ENCODE results near the gene TNS3. TPM values are rescaled to one million over a fixed set of nuclear protein-coding genes. Genes with fewer than 3 reads are reported as not detected.

TNS3 gene
- total RNA-seq, 1 experiment from 2014 or later = 533 TPM

DNA sequence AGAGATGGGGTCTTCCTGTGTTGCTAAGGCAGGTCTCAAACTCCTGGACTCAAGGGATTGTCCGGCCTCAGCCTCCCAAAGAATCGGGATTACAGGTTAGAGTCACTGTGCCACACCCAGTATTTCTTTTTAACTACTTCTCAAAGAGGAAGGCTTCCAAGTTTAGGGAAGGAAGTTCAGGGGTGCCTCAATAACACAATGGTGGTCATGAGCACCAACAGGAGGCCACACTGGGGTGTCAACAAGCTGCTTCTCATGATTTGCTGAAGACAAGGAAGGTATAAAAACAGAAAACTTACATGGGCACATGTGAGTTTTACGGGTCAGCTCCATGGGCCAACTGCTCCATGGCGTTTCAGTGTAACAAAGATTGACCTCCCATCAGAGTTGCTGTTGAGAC is 160.5 kb downstream of the TNS3 start:
- BruUV-seq (replicated peaks) = no TSS peak
- no peak for DNase-seq (ENCODE audit: low read depth, low spot score)
- CTCF ChIA-PET = interaction anchor here (0.6 kb wide), 1 partner anchor 790 kb away, joined by 3 read pairs; no protein-coding TSS in a partner anchor
- Histone ChIP-seq H3K27ac (ENCODE audit: low read length) (no peak overlapping the region), H3K9me3 (ENCODE audit: control insufficient read depth, insufficient read depth, low read depth, low read length) (no peaks in the 10 kb centered on the region), H3K4me1 (ENCODE audit: control insufficient read depth, insufficient read depth, low read length) (peaks cover 15% of the 10 kb centered on the region), H3K36me3 (ENCODE audit: control insufficient read depth, insufficient read depth, low read length) (peaks cover 82% of the 10 kb centered on the region), H3K4me3 (ENCODE audit: low read depth in 2 of 2, low read length in 2 of 2) (no peak overlapping the region), H3K27me3 (ENCODE audit: control insufficient read depth, insufficient read depth, low read length) (no peaks in the 10 kb centered on the region)
- intact Hi-C loops (cut with micrococcal nuclease; ENCODE audit: unreplicated experiment) = no loop called here
- TF ChIP-seq POLR2AphosphoS5 (IDR thresholded peaks at IDR 0.05; ENCODE audit: low read depth, low read length) (no peak), TCF7L2 (IDR thresholded peaks at IDR 0.05; ENCODE audit: low read depth, low read length) (no peak), SIN3A (IDR thresholded peaks at IDR 0.05; ENCODE audit: borderline replicate concordance, insufficient read depth, low read depth, low read length) (no peak)
- TF ChIP-seq, protein P1, sequence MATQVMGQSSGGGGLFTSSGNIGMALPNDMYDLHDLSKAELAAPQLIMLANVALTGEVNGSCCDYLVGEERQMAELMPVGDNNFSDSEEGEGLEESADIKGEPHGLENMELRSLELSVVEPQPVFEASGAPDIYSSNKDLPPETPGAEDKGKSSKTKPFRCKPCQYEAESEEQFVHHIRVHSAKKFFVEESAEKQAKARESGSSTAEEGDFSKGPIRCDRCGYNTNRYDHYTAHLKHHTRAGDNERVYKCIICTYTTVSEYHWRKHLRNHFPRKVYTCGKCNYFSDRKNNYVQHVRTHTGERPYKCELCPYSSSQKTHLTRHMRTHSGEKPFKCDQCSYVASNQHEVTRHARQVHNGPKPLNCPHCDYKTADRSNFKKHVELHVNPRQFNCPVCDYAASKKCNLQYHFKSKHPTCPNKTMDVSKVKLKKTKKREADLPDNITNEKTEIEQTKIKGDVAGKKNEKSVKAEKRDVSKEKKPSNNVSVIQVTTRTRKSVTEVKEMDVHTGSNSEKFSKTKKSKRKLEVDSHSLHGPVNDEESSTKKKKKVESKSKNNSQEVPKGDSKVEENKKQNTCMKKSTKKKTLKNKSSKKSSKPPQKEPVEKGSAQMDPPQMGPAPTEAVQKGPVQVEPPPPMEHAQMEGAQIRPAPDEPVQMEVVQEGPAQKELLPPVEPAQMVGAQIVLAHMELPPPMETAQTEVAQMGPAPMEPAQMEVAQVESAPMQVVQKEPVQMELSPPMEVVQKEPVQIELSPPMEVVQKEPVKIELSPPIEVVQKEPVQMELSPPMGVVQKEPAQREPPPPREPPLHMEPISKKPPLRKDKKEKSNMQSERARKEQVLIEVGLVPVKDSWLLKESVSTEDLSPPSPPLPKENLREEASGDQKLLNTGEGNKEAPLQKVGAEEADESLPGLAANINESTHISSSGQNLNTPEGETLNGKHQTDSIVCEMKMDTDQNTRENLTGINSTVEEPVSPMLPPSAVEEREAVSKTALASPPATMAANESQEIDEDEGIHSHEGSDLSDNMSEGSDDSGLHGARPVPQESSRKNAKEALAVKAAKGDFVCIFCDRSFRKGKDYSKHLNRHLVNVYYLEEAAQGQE (IDR thresholded peaks at IDR 0.05; ENCODE audit: insufficient read depth in 1 of 2, low read depth in 2 of 2, low read length in 1 of 2) = no peak
- TF ChIP-seq, protein P2, sequence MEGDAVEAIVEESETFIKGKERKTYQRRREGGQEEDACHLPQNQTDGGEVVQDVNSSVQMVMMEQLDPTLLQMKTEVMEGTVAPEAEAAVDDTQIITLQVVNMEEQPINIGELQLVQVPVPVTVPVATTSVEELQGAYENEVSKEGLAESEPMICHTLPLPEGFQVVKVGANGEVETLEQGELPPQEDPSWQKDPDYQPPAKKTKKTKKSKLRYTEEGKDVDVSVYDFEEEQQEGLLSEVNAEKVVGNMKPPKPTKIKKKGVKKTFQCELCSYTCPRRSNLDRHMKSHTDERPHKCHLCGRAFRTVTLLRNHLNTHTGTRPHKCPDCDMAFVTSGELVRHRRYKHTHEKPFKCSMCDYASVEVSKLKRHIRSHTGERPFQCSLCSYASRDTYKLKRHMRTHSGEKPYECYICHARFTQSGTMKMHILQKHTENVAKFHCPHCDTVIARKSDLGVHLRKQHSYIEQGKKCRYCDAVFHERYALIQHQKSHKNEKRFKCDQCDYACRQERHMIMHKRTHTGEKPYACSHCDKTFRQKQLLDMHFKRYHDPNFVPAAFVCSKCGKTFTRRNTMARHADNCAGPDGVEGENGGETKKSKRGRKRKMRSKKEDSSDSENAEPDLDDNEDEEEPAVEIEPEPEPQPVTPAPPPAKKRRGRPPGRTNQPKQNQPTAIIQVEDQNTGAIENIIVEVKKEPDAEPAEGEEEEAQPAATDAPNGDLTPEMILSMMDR (IDR thresholded peaks at IDR 0.05) = no peak
- POLR2A ChIA-PET = no interaction called here
- in situ Hi-C loops (cut with HindIII; ENCODE audit: low pct_unique_long_range_greater_than_20kb, low sequenced_read_pairs) = no loop called here
- no peak for ATAC-seq

DNA sequence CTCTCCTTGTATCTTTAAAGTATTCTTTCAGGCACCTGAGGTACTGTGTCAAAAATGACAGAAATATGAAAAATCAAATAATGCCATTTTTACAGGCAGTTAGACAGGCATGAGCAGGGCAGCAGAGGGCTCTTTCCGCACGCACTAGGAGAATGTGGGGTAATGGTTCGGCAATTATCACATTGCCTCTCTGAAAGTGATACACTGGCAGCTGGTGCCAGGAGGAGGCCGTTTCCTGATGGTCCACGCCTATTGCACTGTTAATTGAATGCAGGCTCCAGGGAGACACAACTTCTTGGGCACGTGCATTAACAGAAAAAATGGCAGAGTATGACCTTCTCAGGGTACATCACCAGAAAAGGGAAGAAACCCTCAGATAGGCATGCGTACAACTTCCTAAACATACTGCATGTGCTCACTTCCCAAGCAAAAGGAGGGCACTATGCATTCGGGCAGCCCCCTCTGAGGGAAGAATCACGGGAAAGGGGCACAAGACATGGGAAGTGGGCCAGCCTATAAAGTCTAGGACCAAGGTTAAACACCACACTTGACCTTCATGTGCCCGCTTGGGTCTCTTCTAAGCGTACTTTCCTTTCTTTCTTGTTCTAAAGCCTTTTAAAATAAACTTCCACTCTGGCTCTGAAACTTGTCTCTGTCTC is 161.7 kb downstream of the TNS3 start:
- TF ChIP-seq SIN3A (IDR thresholded peaks at IDR 0.05; ENCODE audit: borderline replicate concordance, insufficient read depth, low read depth, low read length) (no peak), POLR2AphosphoS5 (IDR thresholded peaks at IDR 0.05; ENCODE audit: low read depth, low read length) (no peak), TCF7L2 (IDR thresholded peaks at IDR 0.05; ENCODE audit: low read depth, low read length) (no peak)
- TF ChIP-seq, protein P1 (IDR thresholded peaks at IDR 0.05; ENCODE audit: insufficient read depth in 1 of 2, low read depth in 2 of 2, low read length in 1 of 2) = no peak
- TF ChIP-seq, protein P2 (IDR thresholded peaks at IDR 0.05) = no peak
- peaks cover 15% of the 10 kb centered on the region for H3K4me1 ChIP-seq (ENCODE audit: control insufficient read depth, insufficient read depth, low read length)
- DNase-seq (ENCODE audit: low read depth, low spot score) (no peak), ATAC-seq (no peak)
- peaks cover 78% of the 10 kb centered on the region for H3K36me3 ChIP-seq (ENCODE audit: control insufficient read depth, insufficient read depth, low read length)
- H3K27me3 ChIP-seq (ENCODE audit: control insufficient read depth, insufficient read depth, low read length) = no peaks in the 10 kb centered on the region
- H3K9me3 ChIP-seq (ENCODE audit: control insufficient read depth, insufficient read depth, low read depth, low read length) = no peaks in the 10 kb centered on the region
- ChIA-PET CTCF (no interaction called here), POLR2A (no interaction called here)
- intact Hi-C loops (cut with micrococcal nuclease; ENCODE audit: unreplicated experiment) (no loop called here), in situ Hi-C loops (cut with HindIII; ENCODE audit: low pct_unique_long_range_greater_than_20kb, low sequenced_read_pairs) (no loop called here)
- H3K4me3 ChIP-seq (ENCODE audit: low read depth in 2 of 2, low read length in 2 of 2) = no peak overlapping the region
- peak overlapping the region; percentile 5; the same call in 1 of the 2 replicates for H3K27ac ChIP-seq (ENCODE audit: low read length)
- no TSS peak for BruUV-seq (replicated peaks)
